ENCODE results near the gene MFSD11. TPM values are rescaled to one million over a fixed set of nuclear protein-coding genes. Genes with fewer than 3 reads are reported as not detected.
A peak's percentile ranks its signal among the peaks of the same experiment; 100 is the strongest.
"Not testable (repeated sequence)": the region's sequence is repeated elsewhere in the genome, so short reads cannot be mapped to it uniquely, and the experiment has no call there.

The MFSD11 gene
- polyA plus RNA-seq, 3 donors from 2014 or later: 25.2 to 48.0 (median 36.0) TPM

GRCh38 chr17:76753061-76753961, 15.4 kb downstream of the MFSD11 start:
- Mint-ChIP-seq H3K36me3 (peaks cover 15 to 19% (median 16%) of the 10 kb centered on the region in 3 donors), H3K27ac (peak overlapping the region; percentile 79 to 85 (median 82)), H3K27me3 (ENCODE audit: low read depth in 3 of 3) (no peaks in the 10 kb centered on the region), H3K4me3 (peak overlapping the region; percentile 58 to 80 (median 69)), H3K9me3 (no peaks in the 10 kb centered on the region), H3K4me1 (peaks cover 15 to 16% of the 10 kb centered on the region in 2 donors)
- DNase-seq: no peak

- H3K27me3 Mint-ChIP-seq (ENCODE audit: low read depth in 3 of 3): no peaks in the 10 kb centered on the region
- H3K9me3 Mint-ChIP-seq: no peaks in the 10 kb centered on the region
- H3K4me1 Mint-ChIP-seq: peaks cover 15 to 16% of the 10 kb centered on the region in 2 donors
- DNase-seq: no peak
- H3K36me3 Mint-ChIP-seq: peaks cover 10 to 16% (median 11%) of the 10 kb centered on the region in 3 donors
- H3K4me3 Mint-ChIP-seq: no peak overlapping the region
- H3K27ac Mint-ChIP-seq: no peak overlapping the region
Observed at GRCh38 chr17:76755285-76755684, 17.4 kb downstream of the MFSD11 start.

- Mint-ChIP-seq H3K36me3 (peaks cover 8 to 14% (median 11%) of the 10 kb centered on the region in 3 donors), H3K9me3 (no peaks in the 10 kb centered on the region), H3K27me3 (ENCODE audit: low read depth in 3 of 3) (no peaks in the 10 kb centered on the region), H3K27ac (peak overlapping the region in 1 of 6 donors; percentile 17), H3K4me3 (no peak overlapping the region), H3K4me1 (peaks cover 12 to 16% of the 10 kb centered on the region in 2 donors)
- no peak for DNase-seq
Observed at GRCh38 chr17:76757256-76757655, 19.3 kb downstream of the MFSD11 start.

- Mint-ChIP-seq H3K4me1 (peaks cover 5 to 6% of the 10 kb centered on the region in 2 donors), H3K4me3 (no peak overlapping the region), H3K36me3 (peaks cover 5 to 14% (median 11%) of the 10 kb centered on the region in 3 donors), H3K27ac (no peak overlapping the region), H3K9me3 (no peaks in the 10 kb centered on the region), H3K27me3 (ENCODE audit: low read depth in 3 of 3) (no peaks in the 10 kb centered on the region)
- DNase-seq: no peak
Observed at GRCh38 chr17:76758570-76758969, 20.7 kb downstream of the MFSD11 start.

GRCh38 chr17:76772842-76773525, 35.1 kb downstream of the MFSD11 start:
- Mint-ChIP-seq H3K36me3 (peaks cover 31 to 56% (median 36%) of the 10 kb centered on the region in 3 donors), H3K4me3 (peak overlapping the region in 4 of 5 donors; percentile 26 to 89 (median 56)), H3K27me3 (ENCODE audit: low read depth in 3 of 3) (peaks cover 0 to 1% (median 0%) of the 10 kb centered on the region in 3 donors), H3K9me3 (no peaks in the 10 kb centered on the region), H3K27ac (peak overlapping the region; percentile 61 to 96 (median 74)), H3K4me1 (peaks cover 15 to 24% of the 10 kb centered on the region in 2 donors)
- DNase-seq: peak in 2 of 3 donors; percentile 3 to 25

GRCh38 chr17:76775021-76775600, 37.2 kb downstream of the MFSD11 start:
- Mint-ChIP-seq H3K36me3 (peaks cover 28 to 56% (median 33%) of the 10 kb centered on the region in 3 donors), H3K9me3 (no peaks in the 10 kb centered on the region), H3K27ac (no peak overlapping the region), H3K4me3 (no peak overlapping the region), H3K4me1 (peaks cover 15 to 24% of the 10 kb centered on the region in 2 donors), H3K27me3 (ENCODE audit: low read depth in 3 of 3) (peaks cover 0 to 2% (median 1%) of the 10 kb centered on the region in 3 donors)
- no peak for DNase-seq

GRCh38 chr17:76781056-76781982, 43.4 kb downstream of the MFSD11 start:
- no peak for DNase-seq
- Mint-ChIP-seq H3K4me3 (no peak overlapping the region), H3K27me3 (ENCODE audit: low read depth in 3 of 3) (peaks cover 0 to 3% (median 0%) of the 10 kb centered on the region in 3 donors), H3K27ac (no peak overlapping the region), H3K9me3 (no peaks in the 10 kb centered on the region), H3K4me1 (no peaks in the 10 kb centered on the region), H3K36me3 (peaks cover 11 to 23% (median 23%) of the 10 kb centered on the region in 3 donors)

GRCh38 chr17:76783146-76783545, 45.2 kb downstream of the MFSD11 start:
- Mint-ChIP-seq H3K9me3 (no peaks in the 10 kb centered on the region), H3K4me3 (no peak overlapping the region), H3K27ac (no peak overlapping the region), H3K4me1 (no peaks in the 10 kb centered on the region), H3K36me3 (peaks cover 10 to 18% (median 15%) of the 10 kb centered on the region in 3 donors), H3K27me3 (ENCODE audit: low read depth in 3 of 3) (peaks cover 0 to 3% (median 0%) of the 10 kb centered on the region in 3 donors)
- DNase-seq: no peak

GRCh38 chr17:76784926-76785325, 47.0 kb downstream of the MFSD11 start:
- no peak overlapping the region for H3K4me3 Mint-ChIP-seq
- H3K27ac Mint-ChIP-seq: peak overlapping the region in 2 of 6 donors; percentile 9 to 17
- peaks cover 0 to 2% (median 0%) of the 10 kb centered on the region in 3 donors for H3K27me3 Mint-ChIP-seq (ENCODE audit: low read depth in 3 of 3)
- H3K4me1 Mint-ChIP-seq: no peaks in the 10 kb centered on the region
- peaks cover 4 to 13% (median 8%) of the 10 kb centered on the region in 3 donors for H3K36me3 Mint-ChIP-seq
- no peak for DNase-seq
- H3K9me3 Mint-ChIP-seq: no peaks in the 10 kb centered on the region

- not testable (repeated sequence) for DNase-seq; H3K4me3 Mint-ChIP-seq; H3K36me3 Mint-ChIP-seq; H3K9me3 Mint-ChIP-seq; H3K27ac Mint-ChIP-seq; H3K27me3 Mint-ChIP-seq (ENCODE audit: low read depth in 3 of 3)
- peaks cover 10 to 20% of the 10 kb centered on the region in 2 donors for H3K4me1 Mint-ChIP-seq
Observed at GRCh38 chr17:76787866-76788265, 49.9 kb downstream of the MFSD11 start.

GRCh38 chr17:76789235-76789788, 51.4 kb downstream of the MFSD11 start:
- Mint-ChIP-seq H3K27ac (no peak overlapping the region), H3K9me3 (no peaks in the 10 kb centered on the region), H3K27me3 (ENCODE audit: low read depth in 3 of 3) (no peaks in the 10 kb centered on the region), H3K4me1 (peaks cover 10 to 20% of the 10 kb centered on the region in 2 donors), H3K36me3 (peaks cover 0 to 9% (median 4%) of the 10 kb centered on the region in 3 donors), H3K4me3 (no peak overlapping the region)
- DNase-seq: no peak

- H3K27ac Mint-ChIP-seq: peak overlapping the region; percentile 13 to 84 (median 50)
Observed at GRCh38 chr17:76791053-76791980, 53.4 kb downstream of the MFSD11 start.

More at GRCh38 chr17:76791053-76791980, 53.4 kb downstream of the MFSD11 start:
- Mint-ChIP-seq H3K4me1 (peaks cover 10 to 20% of the 10 kb centered on the region in 2 donors), H3K4me3 (peak overlapping the region in 4 of 5 donors; percentile 38 to 59 (median 55)), H3K9me3 (no peaks in the 10 kb centered on the region), H3K36me3 (peaks cover 0 to 4% (median 0%) of the 10 kb centered on the region in 3 donors), H3K27me3 (ENCODE audit: low read depth in 3 of 3) (no peaks in the 10 kb centered on the region)
- peak in 1 of 3 donors; percentile 5 for DNase-seq
